ENCODE measurements around the gene MAP1A. TPM values are rescaled to one million over a fixed set of nuclear protein-coding genes. Genes with fewer than 3 reads are reported as not detected.

MAP1A gene
- total and polyA plus RNA-seq, 2 of the 13 experiments (the other 11 are each of a cell fraction or from before 2014, with no cell fraction given) = 0.01 to 0.07 TPM

GRCh38 chr15:43492673-43493601 lies 24.5 kb upstream of the MAP1A start, which contains the start of gene TP53BP1 (continued):
- TF ChIP-seq ZNF180 (CRISPR knock-in tag; IDR thresholded peaks at IDR 0.05; ENCODE audit: borderline replicate concordance, low read depth) (no peak), RFXAP (CRISPR knock-in tag; IDR thresholded peaks at IDR 0.05; ENCODE audit: borderline replicate concordance) (peak; percentile 34; the same call in 1 of the 2 replicates), ZNF704 (CRISPR knock-in tag; IDR thresholded peaks at IDR 0.05; ENCODE audit: borderline replicate concordance) (no peak), ZNF792 (CRISPR knock-in tag; IDR thresholded peaks at IDR 0.05) (peak; percentile 62; the same call in 1 of the 2 replicates), ATRX (CRISPR knock-in tag; IDR thresholded peaks at IDR 0.05; ENCODE audit: borderline replicate concordance) (no peak), ZNF460 (CRISPR knock-in tag; IDR thresholded peaks at IDR 0.05; ENCODE audit: borderline replicate concordance) (no peak), ZNF883 (CRISPR knock-in tag; IDR thresholded peaks at IDR 0.05; ENCODE audit: not compliant biosample characterization) (peak; percentile 68), ZNF441 (CRISPR knock-in tag; IDR thresholded peaks at IDR 0.05; ENCODE audit: borderline replicate concordance) (no peak), SOX13 (IDR thresholded peaks at IDR 0.05) (no peak), SOX13 (CRISPR knock-in tag; conservative IDR thresholded peaks at IDR 0.05 in 1 of 2, IDR thresholded peaks at IDR 0.05 in 1 of 2) (no peak), XBP1 (CRISPR knock-in tag; IDR thresholded peaks at IDR 0.05) (no peak), FUBP1 (CRISPR knock-in tag; IDR thresholded peaks at IDR 0.05; ENCODE audit: borderline replicate concordance) (no peak), KAT8 (CRISPR knock-in tag; IDR thresholded peaks at IDR 0.05) (peak; percentile 43; the same call in 1 of the 2 replicates), ZNF383 (CRISPR knock-in tag; IDR thresholded peaks at IDR 0.05; ENCODE audit: borderline replicate concordance) (no peak), ZBTB8A (CRISPR knock-in tag; IDR thresholded peaks at IDR 0.05; ENCODE audit: borderline replicate concordance, low read depth) (no peak)

All from HepG2 (cell line).